GM18909 (cell line): ENCODE measurements around the gene FAM50B.

Experiments used
- ATAC-seq: cut with Tn5 transposase; IDR thresholded peaks from one replicate; pipeline ENCODE4 v1.9.1; 2021; ENCODE audit warnings: mild to moderate bottlenecking; ENCODE audit not compliant: unreplicated experiment, poor library complexity

Gene FAM50B

DNA sequence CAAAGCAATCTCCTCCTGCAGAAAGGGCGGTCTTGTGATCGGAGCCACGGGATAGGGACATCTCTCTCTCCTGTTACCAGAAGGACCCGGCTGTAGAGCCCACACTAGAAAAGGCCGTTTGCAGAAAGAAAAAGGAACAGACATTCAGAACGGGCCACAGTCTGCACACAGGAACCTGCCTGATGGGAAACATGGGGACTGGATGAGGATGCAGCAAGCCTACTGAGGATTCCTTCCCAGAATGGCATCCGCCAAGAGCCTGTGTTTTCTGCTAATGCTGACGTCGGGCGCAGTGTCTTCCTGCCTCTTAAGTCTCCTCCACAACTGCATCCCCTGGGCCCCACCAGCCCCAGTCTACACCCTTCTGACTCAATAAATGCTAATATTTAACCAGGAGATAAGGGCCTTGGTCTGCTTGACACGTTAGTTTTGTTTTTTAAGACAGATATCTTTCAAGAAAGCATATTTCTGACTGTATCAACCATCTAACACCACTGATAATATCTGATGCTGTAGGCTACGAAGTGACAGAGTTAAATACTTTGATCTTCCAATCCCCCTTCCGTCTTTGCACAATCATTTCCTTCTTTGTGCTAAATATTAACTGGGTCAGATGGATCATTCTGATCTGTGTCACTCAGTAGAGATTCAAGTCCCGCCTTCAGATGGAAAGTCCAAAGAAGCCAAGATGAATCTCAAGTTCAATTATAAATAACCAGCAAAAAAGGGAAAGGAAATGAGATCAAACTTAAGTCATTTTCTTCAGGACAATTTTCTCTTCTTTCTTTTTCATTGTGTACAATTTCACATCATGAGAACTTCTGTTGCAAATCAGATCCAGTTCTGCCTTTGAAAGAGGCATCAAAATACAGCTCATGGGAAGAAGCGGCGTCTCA lies 20.7 kb downstream of the FAM50B start:
- ATAC-seq: no peak

DNA sequence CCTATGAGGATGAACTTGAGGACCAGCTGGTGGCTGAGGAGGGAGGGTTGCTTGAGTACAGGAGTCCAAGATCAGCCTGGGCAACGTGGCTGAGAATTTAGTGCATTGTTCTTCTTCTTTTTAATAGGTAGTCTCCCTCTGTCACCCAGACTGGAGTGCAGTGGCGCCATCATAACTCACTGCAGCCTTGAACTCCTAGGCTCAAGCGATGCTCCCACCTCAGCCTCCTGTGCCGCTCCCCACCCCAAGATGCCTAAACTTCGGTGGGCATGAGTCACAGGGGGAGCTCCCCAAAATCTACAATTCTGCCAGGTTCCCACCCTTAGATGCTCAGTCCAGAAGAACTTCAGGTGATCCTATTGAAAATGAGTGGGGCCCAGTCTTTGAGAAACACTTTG lies 21.4 kb downstream of the FAM50B start:
- no peak for ATAC-seq

DNA sequence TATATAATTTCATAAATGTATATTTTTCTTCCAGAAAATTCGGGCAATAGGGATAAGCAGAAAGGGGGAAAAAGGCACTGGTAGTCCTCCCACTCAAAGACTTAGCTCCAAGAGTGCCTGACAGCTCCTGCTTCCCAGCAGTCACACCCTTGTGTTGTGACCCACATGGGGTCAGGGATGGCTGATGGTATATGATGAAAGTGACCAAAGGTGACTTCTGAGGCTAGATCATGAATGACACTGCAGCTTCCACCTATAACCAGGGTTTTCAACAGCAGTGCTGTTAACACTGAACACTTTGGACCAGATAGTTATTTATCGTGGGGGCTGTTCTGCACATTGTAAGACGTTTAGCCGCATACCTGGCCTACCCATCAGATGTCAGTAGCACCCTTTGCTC lies 22.3 kb downstream of the FAM50B start:
- ATAC-seq: no peak

DNA sequence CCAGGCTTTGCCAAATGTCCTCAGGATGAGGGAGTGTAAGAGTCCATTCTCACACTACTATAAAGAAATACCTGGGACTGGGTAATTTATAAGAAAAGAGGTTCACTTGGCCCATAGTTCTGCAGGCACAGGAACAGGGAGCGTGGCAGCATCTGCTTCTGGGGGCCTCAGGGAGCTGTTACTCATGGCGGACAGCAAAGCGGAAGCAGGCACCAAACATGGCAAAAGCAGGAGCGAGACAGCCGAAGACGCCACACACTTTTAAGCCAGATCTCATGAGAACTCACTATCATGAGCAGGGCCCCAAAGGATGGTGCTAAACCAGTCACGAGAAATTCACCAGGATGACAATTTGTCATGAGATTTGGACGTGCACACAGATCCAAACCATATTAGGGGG lies 22.8 kb downstream of the FAM50B start:
- no peak for ATAC-seq

DNA sequence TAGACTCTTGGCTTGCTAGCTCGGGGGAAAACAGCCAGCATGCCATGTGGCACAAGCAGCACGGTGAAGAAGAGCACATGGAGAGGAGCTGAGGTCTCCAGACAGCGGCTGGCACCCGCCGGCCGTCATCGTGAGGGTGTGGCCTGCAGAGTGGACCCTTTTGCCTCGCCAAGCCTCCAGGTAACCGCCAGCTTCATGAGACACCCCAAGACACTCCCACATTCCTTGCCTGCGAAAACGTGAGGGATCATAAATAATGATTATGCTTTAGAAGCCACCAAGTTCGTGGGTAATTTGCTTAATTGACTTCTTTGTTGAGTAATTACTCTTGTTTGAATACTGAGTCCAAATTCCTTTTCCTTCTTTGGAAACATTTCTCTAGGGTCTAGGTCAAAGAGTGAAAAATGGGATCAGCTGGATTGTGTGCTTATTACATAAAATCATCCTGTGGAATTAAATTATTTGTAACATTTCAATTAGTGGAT lies 23.2 kb downstream of the FAM50B start:
- no peak for ATAC-seq

DNA sequence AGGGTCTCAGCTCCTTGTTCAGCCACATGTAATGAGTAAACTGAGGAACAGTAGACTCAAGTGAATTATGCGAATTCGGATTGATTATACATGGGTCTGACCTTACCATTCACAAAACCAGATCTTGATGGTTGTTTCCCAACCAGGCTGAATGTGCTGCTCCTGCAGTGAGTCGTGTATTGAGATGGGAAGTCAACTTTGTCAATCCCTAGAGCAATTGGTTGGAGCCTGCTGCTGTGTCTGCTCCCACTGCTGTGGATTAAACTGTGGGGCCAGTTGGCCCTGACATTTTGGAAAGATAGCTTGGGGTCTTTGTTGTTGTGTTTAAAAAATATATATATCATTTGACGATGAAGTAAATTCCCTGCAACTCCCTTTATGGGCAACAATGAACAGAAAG lies 23.9 kb downstream of the FAM50B start:
- ATAC-seq: no peak

DNA sequence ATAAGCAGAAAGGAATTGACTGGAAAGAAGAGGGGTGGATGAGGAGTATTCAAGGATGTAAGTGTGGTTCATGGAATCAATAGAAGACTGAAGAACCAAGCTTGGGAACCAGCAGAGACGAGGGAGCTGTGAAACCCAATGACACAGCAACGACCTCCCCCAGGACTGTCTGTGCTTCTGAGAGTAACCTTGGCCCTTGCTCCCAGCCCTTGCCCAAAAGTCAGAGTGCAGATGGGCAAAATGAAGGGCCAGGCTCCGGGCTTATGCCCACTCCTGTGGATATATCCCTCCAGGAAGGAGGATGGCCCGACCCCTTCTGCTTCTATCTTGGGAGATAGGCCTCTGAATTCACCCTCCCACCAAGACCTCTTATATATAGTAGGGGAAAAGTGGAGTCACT lies 24.9 kb downstream of the FAM50B start:
- ATAC-seq: no peak

DNA sequence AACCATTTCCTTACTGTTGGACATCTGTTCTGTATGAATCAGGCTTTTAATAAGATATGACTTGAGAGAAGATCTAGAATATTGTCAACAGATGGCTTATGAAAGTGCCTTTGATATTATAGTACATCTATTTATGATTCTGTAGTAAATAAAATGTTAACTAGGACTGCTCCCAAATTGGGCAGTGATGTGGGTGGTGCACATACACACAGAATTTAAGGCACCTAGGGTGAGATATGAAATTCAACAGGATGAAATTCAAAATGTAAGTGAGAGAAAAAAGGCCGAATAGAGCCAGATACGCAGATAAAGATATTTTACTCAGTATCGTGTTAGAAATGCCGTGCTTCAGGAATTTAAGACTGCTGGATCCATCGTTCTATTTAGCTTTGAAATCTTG lies 26.3 kb downstream of the FAM50B start:
- ATAC-seq: no peak

DNA sequence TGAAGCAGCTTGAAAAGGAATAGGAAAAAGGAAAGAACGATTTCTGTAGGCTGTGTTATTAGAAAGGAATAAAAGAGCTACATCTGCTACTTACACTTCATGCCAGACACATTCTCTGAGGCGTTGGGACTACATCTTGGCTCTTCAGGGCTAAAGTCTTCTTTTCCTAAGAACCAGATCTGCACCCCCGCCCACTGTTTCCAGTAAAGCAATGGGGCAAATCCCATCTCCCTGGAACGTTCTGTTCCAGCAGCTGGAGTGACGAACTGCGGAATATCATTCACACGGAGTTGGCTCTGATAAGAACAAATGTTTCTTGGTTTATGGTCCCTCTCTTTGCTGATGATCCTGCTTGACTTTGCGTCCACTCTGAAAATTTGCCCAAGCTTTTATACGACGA lies 26.9 kb downstream of the FAM50B start:
- ATAC-seq: no peak

DNA sequence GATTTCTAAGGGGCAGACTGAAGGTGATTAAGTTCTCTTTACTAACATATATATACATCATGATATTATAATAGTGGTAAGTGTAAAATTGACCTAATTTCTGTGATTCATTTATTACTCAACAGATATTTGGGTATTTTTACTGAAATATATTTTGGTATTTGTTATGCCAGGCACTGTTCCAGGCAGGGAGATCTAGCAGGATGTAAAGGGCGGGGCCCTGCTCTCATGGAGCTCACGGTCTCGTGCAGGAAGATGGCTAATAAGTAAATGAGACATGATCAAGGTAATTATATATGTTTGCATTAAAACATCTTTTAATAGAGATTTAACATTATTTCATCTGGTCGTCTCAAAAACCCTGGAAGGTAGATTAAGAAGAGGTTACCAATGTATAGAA lies 27.7 kb downstream of the FAM50B start:
- ATAC-seq: no peak

DNA sequence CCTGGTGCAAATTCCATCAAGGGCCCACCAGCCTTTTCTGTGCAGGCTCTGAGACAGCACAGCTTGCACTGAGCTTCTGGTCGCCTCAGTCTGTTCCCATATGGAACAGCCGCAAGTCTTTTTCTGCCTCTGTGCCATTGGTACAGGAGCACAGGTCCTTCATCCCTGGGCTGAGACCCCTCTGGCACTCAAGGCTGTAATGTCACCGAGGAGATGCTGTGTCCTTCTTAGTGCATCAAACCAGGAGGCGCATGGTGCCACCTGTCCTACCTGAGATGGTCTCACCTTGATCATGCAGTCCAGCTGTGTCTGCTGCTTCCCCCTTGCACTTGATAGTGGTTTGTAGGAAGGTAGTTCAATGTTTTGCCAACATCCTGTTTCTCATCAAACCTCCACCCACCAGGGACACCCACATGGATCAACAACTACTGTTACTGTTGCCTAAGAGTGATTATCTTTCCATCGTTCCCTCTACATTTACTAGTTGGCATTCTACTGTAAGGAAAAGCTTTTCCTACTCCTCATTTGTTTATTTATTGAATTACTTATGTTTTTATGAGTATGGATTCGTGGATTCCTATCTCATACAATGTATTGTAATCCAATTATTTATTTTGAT lies 29.0 kb downstream of the FAM50B start:
- ATAC-seq: no peak

DNA sequence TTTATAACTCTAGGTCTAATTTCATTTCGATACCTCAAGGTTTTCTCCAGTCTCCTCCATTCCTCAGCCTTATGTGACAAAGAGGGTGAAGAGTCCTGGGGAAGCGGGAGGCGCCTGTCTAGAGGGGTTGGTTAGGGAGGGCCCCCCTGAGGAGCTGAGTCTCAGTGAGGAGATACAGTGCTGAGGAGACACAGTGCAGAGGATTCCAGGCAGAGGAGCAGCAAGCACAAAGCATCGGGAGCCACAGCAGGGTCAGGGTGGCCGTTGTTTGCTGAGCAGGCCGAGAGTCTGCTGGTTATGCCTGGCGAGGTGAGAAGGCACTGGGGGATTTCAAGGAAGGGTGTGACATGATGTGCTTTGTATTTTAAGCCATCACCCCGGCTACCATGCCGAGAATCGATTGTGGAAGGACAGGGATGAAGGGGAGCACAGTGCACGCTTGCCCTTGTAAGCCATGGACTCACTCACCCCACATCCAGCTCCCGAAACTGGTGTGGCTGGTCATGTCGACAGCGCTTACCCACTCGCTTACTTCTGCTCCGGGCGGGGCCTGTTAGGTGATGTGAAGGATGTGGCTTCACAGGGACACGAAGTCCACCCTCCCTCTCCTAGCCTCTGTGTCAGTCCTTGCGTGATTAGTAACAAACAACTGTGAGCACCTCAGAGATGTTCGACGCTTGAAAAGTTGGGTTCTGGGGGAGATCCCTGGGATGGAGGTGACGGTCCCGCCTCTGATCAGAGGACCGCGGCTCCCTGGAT lies 30.2 kb downstream of the FAM50B start:
- no peak for ATAC-seq

DNA sequence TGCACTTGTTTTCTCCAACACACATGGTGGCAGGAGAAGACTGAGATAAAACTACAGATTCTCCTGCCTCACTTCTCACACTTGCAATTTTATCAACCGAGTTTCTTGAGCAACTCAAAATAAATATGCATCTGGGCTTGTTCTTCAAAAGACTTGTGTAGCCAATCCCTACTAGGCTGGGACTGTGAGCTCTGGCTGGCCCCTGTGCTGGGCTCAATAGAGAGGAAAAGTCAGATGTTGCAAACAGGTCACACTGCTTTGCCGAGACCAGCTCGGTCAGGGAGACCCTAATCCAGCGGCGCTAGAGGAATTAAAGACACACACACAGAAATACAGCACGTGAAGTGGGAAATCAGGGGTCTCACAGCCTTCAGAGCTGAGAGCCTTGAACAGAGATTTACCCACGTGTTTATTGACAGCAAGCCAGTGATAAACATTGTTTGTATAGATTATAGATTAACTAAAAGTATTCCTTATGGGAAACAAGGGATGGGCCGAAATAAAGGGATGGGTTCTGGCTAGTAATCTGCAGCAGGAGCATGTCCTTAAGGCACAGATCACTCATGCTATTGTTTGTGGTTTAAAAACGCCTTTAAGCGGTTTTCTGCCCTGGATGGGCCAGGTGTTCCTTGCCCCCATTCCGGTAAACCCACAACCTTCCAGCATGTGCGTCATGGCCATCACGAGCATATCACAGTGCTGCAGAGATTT lies 32.7 kb downstream of the FAM50B start:
- no peak for ATAC-seq

DNA sequence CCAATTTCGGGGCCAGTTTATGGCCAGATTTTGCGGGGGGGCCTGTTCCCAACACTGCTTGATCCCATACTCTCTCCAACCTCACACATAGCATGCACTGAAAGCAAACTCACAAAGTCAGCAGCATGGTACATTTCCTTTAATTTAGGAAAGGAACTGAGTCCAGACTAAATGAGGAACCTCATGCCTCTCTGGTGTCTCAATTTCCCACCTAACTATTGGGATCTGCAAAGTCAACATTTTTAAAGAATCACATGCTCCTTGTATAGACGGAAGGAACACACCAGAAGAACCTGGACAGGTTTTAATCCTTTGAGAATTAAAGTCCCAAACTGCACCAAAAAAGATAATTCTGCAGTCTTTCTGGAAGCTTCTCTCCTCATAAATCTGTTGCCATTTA lies 33.3 kb downstream of the FAM50B start:
- no peak for ATAC-seq

DNA sequence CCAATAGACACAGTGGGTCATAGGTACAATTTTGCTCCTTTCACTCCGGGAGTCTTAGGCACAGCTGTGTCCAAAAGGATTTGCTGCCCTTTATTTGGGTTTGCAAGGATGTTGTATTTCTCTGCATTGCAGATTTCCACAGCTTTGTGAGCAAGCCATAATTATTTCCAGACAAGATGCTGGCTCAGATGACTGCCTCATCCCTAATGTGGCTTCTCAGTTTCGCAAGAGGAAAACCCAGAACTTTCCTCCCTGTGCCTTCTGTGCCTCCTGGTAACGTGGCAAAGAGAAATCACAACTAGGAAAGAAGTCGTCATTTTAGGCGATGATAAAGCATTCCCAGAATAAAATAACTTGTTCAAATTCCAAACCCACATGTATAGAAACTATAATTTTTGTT lies 33.7 kb downstream of the FAM50B start:
- ATAC-seq: no peak

DNA sequence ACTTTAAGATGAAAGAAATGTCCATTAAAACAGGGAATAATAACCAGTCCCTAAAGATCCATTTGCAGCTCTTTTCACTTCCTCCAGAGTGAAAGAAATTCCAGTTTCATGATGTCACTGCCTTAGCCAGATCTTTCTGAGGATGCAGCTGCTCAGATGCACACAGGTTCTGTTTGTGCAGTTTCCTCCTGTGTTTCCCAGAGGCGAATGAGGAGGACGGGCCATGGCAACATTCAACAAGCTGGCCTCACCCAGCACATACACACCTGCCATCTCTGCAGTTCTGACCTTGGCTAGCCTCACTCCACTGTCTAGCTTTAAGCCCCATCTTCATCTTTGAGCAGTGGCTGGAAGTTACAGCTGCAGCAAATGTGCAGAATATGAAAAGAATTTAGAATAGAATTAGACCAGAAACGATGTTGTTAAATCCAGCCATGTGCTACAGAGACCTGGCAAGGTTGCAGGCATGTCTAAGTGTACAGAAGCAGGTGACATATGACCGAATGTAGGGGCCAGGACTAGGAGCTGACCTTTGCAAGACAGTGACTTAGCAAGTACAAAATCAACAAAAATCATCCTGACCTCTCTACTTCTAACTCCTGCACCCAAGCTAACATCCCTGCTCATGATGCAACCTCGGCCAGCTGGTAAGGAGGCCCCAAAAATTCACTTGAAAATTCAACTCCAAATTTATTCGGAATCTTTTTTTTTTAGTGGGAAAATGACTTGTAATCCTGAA lies 35.0 kb downstream of the FAM50B start:
- ATAC-seq: no peak

DNA sequence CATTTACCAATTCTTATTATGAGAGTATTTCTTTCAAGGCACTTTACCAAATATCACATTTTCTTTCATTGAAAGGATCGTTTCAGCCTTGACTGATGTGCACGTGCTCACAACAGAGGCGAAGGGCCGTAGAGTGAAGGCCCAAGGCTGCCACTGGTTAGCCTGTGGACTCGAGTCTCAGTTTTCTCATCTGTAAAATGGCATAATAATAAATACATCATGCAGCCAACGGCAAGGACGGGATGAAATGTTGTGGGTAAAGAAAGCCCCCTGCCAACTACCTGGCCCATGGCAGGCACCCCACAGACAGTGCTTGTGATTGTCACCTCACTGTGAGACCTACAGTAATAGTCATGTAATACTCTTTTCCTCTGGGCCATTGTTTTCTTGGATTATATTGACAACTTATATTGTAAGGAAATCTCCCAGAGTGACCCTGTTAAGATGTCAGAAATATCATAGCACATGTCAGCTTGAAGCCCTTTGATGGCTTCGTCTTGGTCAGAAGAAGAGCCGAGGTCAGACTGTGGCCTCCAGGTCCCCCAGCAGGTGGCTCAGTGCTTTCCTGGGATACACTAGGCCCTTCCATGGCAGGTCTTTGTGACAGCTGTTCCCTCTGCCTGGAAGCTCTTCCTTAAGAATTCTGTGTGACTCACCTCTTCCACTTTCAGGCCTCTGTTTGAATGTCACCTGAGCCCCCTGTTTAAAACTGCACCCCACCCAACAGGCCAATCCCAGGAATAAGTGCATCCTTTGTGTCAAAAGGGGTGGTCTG lies 36.3 kb downstream of the FAM50B start:
- ATAC-seq: no peak

DNA sequence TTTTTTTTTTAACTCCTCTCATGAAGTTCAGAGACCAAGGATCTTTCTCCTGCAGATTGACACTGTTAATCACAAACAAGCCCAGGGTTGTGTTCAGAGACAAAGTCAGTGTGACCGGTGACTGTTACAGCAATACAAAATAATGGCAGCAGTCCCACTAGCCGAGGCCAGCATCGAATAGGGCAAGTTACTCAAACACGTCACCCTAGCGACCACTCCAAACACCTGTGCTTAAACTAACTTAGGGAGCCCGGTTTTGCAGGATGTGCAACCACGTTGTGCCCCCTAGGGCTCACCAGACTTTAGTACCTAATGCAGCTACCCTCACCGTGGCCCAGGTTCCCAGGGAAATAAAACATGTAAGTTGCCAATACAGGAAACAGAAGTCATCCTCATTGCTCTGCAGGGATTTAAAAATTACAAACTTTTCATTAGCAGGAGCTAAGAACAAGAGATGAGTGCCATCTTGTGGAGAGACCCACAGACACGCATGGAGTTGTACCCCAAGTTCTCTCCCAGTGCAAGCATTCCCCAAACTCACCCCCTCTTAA lies 38.1 kb downstream of the FAM50B start:
- no peak for ATAC-seq
